A673 (cell line): Measurements from ENCODE around the gene WDR43.

ENCODE experiments used
- CTCF ChIP-seq: fragments of 300-800, 200-600 bp; sonication (generic); conservative IDR thresholded peaks from 2 replicates; pipeline ENCODE4 v1.5.1; 2017; ENCODE audit warnings: low read depth, mild to moderate bottlenecking, antibody characterized with exemption, low read length, moderate library complexity, mixed read lengths
- EZH2 ChIP-seq: fragments of 200-600 bp; sonication (generic); IDR thresholded peaks from 2 replicates; pipeline ENCODE4 v1.6.1; 2017; ENCODE audit warnings: borderline replicate concordance, low read depth, mild to moderate bottlenecking, mixed read lengths, antibody characterized with exemption, low read length; ENCODE audit not compliant: poor library complexity, severe bottlenecking

DNA sequence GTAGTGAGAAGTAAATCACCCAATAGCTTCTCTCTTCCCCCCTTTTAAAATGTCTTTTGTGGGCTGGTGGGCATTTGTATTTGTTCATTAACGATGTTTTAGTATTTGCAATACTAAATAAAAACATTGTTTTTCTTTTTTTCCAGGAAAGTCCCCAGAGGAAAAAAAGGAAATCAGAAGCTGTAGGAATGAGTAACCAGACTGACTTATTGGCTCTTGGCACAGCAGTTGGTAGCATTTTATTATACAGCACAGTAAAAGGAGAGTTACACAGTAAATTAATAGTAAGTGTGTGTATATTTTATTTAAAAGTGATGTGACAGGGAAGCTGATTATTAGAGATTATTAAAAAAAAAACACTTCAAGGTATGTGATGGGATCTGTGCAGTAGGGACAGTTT lies 7.4 kb downstream of the WDR43 start:
- TF ChIP-seq EZH2 (no peak), CTCF (no peak)
